Keratinocyte (primary cell): ENCODE measurements around the gene SMIM20.

ENCODE experiments used
- EZH2 ChIP-seq: IDR thresholded peaks from one replicate; pipeline ENCODE4 v1.6.1; 2012; ENCODE audit warnings: inconsistent platforms, mild to moderate bottlenecking, low read length, moderate library complexity
- TF ChIP-seq, protein P1 (sequence below), 3 experiments: IDR thresholded peaks in 1 of 3; conservative IDR thresholded peaks in 1 of 3; optimal IDR thresholded peaks in 1 of 3; 2 replicates in 2 of 3; 3 replicates in 1 of 3; pipeline versions ENCODE3 to v1.5.1; 2011; ENCODE audit warnings: low read length in 3 of 3, mild to moderate bottlenecking in 3 of 3, moderate library complexity in 2 of 3, control low read depth in 1 of 3, inconsistent platforms in 1 of 3; ENCODE audit not compliant: insufficient read depth in 2 of 3; ENCODE audit errors: extremely low read depth in 1 of 3

DNA sequence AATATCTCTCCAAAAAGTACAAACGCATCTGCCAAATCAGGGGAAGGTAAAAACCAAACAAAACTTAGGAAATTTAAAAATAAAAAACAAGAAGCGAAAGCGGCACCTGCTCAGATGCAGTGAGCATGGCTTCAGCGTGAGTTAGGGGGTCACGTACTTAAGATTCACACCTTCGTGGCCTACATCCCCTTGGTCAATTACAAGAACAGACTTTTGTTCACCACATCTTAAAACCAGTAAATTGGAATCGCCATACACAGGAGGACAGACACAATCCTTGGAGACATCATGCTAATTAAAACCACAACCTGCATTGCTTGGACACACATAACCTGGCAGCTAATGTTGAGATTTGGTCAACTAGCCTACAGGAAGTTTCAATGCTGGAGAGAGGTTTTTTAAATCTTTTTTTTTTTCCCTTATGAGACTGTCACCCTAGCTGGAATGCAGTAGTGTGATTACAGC is 38.7 kb upstream of the SMIM20 start:
- TF ChIP-seq, protein P1, sequence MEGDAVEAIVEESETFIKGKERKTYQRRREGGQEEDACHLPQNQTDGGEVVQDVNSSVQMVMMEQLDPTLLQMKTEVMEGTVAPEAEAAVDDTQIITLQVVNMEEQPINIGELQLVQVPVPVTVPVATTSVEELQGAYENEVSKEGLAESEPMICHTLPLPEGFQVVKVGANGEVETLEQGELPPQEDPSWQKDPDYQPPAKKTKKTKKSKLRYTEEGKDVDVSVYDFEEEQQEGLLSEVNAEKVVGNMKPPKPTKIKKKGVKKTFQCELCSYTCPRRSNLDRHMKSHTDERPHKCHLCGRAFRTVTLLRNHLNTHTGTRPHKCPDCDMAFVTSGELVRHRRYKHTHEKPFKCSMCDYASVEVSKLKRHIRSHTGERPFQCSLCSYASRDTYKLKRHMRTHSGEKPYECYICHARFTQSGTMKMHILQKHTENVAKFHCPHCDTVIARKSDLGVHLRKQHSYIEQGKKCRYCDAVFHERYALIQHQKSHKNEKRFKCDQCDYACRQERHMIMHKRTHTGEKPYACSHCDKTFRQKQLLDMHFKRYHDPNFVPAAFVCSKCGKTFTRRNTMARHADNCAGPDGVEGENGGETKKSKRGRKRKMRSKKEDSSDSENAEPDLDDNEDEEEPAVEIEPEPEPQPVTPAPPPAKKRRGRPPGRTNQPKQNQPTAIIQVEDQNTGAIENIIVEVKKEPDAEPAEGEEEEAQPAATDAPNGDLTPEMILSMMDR (optimal IDR thresholded peaks at IDR 0.05 in 1 of 3, IDR thresholded peaks at IDR 0.05 in 1 of 3, conservative IDR thresholded peaks at IDR 0.05 in 1 of 3; ENCODE audit: extremely low read depth in 1 of 3, insufficient read depth in 2 of 3, low read length in 3 of 3): no peak
- TF ChIP-seq EZH2: no peak
